ENCODE measurements around the gene SLX1B.
"Not testable (repeated sequence)": the region's sequence is repeated elsewhere in the genome, so short reads cannot be mapped to it uniquely, and the experiment has no call there.

SLX1B gene

GRCh38 chr16:29454269-29454668, at the start of gene SLX1B, which contains the start of gene BOLA2:
Gene SLX1B (plus strand): TSS chr16:29454533.
Gene BOLA2 (minus strand): TSS chr16:29454351. CDS start chr16:29454253, 98 bp downstream.
- not testable (repeated sequence) for DNase-seq (ENCODE audit: low spot score)

DNA sequence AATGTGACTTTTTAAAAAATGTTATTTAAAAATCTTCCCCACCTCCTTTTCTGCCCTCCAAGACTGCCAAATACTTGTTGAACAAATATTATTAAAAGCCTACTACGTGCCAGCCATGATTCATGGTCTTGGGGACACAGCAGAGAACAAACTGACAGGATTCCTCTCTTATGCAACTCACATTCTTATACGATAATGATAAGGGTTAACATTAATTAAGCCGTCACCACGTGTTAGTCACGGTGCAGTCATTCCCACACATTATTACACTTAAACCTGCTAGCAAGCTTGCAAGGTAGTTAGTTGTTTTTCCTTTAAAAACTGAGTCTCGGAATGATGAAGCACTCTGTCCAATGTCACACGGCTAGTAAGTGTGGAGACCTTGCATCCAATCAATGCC, 49.1 kb upstream of the SLX1B start:
- not testable (repeated sequence) for DNase-seq (ENCODE audit: low spot score)

- DNase-seq (ENCODE audit: low spot score): not testable (repeated sequence)
These were observed 30.7 kb upstream of the SLX1B start for GRCh38 chr16:29423587-29423986.

DNA sequence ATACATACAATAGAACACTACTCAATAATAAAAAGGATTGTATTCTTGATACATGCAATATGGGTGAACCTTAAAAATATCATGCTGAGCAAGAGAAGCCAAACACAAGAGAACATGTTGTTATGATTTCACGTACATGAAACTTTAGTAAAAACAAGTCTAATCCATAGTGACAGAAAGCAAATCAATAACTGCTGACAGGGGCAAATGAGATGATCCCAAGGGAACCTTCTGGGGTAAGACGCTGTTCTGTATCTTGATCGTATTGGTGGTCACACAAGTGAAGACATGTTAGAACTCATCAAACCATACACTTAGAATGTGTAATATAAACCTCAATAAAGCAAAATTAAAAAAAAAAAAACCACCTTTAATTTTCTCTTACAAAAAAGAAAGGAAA, 28.9 kb upstream of the SLX1B start:
- DNase-seq (ENCODE audit: low spot score): not testable (repeated sequence)

DNA sequence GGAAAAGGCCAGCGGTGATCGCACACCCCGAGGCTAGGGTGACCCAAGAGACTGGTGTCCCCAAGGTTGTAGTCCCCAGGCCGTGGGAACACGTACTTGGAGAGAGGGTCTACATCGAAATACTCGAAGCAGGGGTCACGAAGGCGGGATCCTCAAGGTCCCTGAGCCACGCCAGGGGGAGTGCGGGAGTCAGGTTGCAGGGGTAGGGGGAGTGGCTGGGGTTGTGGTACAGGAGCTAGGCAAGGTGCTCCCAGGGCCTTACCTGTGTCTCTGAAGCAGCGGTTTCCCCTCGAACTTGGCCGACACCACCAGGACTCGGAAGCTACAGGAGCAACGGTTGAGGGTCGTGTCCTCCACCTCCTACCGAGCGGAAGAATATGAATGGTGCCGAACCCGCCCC, 579 bp upstream of the SLX1B start:
- DNase-seq (ENCODE audit: low spot score): not testable (repeated sequence)

DNA sequence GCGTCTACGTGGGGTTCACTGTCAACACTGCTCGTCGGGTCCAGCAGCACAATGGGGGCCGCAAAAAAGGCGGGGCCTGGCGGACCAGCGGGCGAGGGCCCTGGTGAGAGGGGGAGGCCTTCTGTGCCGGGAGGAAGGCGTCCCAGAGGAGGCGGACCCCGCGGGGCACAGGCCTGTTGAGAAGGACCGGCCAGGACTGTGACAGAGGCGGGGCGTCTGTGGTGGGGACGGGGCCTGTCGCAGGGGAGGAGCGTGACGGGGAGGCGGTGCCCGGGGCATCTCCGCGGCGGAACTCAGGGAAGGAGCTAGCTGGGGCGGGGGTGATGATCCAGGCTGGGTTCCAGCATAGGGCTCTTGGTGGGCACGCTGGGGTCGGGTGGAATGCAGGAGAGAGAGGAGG, 495 bp downstream of the SLX1B start:
- not testable (repeated sequence) for DNase-seq (ENCODE audit: low spot score)

- not testable (repeated sequence) for DNase-seq (ENCODE audit: low spot score)
These were observed 3.3 kb downstream of the SLX1B start for GRCh38 chr16:29457660-29458059.

DNA sequence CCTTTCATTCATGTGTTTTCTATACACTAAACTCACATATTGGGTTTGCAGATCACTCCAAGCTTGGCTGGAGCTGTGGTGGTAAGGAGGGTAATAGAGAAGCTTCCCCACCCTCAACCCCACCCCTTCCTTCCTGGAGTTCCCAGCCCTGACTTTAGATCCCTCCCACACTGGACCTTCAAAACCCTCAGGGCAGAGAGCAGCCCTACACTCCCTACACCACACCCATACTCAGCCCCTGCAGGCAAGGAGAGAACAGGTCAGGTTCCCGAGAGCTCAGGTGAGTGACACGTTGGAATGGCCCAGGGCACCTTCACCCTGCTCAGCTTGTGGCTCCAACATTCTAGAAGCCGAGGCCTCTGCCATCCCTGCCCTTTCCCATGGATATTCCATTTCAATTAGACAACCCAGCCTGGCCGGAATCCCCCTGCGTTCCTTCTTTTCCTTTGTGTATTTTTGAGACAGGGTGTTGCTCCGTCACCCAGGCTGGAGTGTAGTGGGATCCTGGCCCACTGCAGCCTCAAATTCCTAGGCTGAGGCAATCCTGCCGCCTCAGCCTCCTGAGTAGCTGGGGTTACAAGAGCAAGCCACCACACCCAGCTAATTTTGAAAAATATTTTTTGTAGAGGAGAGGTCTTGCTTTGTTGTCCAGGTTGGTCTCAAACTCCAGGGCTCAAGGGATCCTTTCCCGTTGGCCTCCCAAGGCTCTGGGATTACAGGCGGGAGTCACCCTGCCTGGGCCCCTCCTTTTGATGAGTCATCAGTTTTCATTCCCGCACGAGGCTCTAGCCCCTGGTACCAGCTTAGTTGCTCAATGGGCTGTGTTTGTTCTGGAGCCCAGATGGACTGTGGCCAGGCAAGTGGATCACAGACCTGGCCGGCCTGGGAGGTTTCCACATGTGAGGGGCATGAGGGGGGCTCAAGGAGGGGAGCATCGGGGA, 5.6 kb downstream of the SLX1B start, which contains the start of gene SULT1A4:
Gene SULT1A4, plus strand, starts transcription at position 208 of the 941 bp plus-strand sequence. CDS start 1,473 bp downstream, outside the sequence.
- DNase-seq (ENCODE audit: low spot score): not testable (repeated sequence)

- DNase-seq (ENCODE audit: low spot score): not testable (repeated sequence)
These were observed 6.3 kb downstream of the SLX1B start for GRCh38 chr16:29460647-29461030.

- DNase-seq (ENCODE audit: low spot score): not testable (repeated sequence)
These were observed 11.9 kb downstream of the SLX1B start for GRCh38 chr16:29465985-29466824.

DNA sequence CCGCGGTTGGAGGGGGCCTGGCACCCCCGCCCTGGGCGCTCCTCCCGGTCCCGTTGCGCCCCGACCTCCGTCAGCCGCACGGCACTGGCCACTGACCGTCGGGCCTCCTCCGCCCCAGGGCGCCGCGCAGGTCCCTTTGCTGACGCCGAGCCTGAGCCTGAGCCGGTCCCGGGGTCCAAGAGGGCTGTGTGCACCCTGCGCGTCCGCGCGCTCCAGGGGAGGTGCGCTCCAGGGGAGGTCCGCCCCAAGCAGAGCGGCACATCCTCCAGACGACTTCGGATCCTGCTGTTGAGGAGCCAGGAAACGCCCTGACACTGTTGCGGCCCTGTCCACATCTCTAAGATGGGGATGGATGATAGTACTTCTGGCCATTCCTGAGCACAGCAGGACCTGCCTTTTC, 12.6 kb downstream of the SLX1B start:
- not testable (repeated sequence) for DNase-seq (ENCODE audit: low spot score)

DNA sequence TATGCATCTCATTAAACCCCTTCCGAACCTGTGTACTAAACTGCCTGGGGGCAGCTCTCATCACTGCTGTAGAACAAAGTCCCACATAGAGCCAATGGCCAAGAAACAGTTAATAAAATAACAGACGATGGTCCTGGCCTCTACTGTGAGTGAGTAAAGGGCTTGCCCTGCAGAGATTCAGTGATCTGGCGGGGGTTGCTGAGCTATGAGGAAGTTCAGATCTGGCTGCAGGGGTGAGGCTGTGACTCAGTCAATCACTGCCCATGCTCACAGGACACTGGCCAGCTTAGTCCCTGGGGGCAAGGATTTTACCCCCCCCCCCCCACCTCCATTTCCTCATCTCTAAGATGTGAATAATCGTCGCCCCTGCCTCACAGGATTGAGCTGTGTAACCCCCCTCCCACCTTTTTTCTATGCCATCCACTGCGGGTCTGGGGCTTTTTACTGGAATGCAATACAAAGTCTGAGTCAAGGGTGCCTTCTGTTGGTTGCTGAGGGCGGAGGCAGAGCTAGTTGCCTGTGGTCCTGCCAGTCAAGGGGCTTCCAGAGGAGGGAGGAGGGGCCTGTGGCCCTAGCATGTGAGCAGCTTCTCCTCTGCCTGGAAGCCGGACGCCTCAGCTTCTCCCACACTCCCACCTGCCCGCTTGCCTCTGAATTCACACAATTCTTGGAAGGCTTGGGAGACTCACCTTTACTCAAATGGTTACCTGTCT, 13.5 kb downstream of the SLX1B start:
- DNase-seq (ENCODE audit: low spot score): not testable (repeated sequence)

DNA sequence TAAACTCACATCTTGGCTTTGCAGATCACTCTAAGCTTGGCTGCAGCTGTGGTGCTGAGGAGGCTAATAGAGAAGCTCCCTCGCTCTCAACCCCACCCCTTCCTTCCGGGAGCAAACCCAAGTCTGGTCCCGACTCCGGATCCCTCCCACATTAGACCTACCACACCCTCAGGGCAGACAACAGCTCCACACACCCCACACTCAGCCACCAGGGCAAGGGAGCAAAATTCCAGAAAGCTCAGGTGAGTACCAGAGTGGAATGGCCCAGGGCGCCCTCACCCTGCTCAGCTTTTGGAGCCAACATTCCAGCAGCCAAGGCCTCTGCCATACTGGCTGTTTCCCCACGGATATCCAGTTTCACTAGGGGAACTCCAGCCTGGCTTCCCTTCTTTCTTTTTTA, 15.3 kb downstream of the SLX1B start:
- not testable (repeated sequence) for DNase-seq (ENCODE audit: low spot score)

- not testable (repeated sequence) for DNase-seq (ENCODE audit: low spot score)
These were observed 17.7 kb downstream of the SLX1B start for GRCh38 chr16:29472065-29472464.

- DNase-seq (ENCODE audit: low spot score): not testable (repeated sequence)
These were observed 27.9 kb downstream of the SLX1B start for GRCh38 chr16:29482276-29482675.

DNA sequence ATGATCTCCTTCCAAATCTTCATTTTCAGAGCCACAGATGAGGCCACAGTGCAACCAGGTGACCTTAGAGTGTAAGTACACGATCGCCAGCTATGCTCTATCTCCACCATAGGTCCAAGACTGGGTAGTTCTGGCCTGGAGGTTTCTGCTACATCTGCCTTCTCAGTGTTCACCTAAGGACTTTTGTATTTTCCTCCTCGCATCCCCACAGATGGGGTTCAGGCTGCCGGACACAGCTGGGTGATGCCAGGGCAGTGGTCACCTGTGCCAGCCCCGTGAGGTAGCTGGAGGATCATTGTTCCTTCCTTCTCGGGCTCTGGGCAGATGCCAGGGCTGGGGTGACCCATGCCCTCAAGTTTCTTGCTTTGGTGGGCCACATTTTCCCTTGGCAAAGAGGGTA, 52.0 kb downstream of the SLX1B start, which contains the start of gene NPIPB12:
Gene NPIPB12, minus strand, starts transcription at position 101 of the 400 bp plus-strand sequence.
- not testable (repeated sequence) for DNase-seq (ENCODE audit: low spot score)

All from ecto neural progenitor cell (in vitro differentiated cells).